GM21447 (cell line): ENCODE results near the gene UCP3.
A peak's percentile ranks its signal among the peaks of the same experiment; 100 is the strongest.

Experiments used
- ATAC-seq: cut with Tn5 transposase; IDR thresholded peaks from one replicate; pipeline ENCODE4 v1.9.1; 2021; ENCODE audit not compliant: unreplicated experiment

The UCP3 gene

DNA sequence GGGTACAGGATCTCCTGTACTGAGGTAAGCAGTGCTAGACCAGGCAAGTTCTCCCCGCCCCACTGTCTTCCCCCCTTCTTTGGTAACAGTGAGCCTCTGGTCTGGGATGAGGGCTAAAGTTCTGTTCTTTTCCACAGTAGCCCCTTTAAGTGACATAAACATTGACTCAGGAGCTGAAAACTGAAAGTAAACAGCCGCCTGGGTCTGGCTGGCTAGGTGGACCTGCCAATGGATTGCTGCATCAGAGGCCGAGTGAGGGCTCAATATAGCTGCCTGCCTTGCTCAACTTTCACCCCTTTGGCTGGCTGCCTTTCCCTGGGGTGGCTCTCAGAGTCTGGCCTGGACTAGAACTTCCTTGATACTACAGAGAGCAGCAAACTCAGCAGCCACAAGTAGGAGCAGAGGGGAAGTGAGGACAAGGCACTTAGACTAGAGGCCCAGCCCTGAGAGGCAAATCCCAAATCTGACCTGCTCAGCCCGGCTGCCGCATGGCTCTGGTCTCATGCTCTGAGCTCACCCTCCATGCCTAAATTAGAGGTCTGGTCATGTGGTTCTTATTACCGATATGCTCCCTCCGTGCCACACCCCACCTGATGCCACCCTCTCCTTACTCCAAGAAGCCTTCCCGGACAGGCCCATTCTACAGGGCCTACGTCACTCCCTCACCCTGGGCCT, 9.6 kb upstream of the UCP3 start:
- ATAC-seq: no peak

DNA sequence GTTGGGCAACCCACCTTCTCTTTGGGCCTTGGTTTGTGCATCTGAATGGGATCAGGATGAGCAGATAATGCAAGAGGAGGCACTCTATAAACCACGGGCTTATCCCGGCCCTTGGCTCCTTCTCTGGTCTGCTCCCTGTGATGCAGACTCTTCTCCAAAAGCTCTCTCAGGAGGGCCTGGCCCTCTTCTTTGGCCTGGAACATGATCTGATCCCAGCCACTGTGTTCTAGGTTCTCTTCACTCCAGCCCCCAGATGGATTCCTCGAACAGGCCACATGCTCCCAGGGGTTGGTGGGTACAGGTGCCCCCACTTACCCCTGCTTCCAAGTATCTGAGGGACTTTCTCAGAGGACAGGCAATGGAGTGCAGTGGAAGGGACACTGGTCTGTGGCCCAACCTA, 8.7 kb upstream of the UCP3 start:
- ATAC-seq: no peak

DNA sequence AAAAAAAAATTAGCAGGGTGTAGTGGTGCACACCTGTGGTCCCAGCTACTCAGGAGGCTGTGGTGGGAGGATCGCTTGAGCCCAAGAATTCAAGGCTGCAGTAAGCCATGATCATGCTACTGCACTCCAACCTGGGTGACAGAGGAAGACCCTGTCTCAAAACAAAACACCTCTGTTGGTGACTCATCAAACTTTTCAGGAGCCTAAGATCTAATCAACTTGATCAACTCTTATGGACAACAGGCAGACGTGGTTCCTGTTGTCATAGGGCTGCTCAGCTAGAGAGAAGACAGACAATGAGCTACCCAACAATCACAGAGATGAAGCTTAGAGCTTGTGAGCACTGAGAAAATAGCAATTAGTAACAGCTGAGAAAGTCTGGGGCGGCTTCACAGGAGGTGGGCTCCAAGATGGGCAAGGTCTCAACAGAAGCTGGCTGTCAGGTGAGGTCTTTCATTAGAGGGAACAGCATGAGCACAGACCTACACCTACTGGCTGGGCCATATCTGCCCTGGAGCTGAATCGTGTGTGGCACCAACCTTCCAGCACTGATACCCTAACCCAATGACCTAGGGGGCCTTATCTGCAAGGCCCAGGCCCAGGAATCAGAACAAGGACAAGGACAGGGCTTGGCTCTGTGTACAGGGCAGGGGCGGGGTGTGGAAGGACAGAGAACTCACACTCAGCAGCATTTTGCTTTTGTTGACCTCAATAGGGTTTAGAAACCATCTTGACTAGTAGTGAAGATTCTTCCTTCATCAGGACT, 7.2 kb upstream of the UCP3 start:
- ATAC-seq: no peak

DNA sequence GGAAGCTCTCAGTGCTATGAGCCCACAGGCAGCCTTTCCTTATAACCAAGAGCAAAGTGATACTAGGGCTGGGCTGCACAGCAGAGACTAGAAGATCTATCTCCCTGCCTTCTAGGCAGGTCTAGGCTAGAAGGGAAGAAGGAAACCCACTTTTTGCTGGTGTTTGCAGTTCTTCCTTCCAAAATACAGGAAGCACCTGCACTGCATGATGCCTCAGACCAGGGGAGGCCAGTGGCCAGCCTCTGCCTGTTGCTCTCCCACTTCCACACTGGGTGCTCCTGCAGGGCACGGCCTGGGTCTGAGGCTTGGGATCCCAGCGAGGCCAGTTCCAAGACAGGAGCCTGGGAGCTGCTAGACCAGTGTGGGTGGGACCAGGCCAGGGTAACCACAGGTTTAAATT, 6.0 kb upstream of the UCP3 start:
- no peak for ATAC-seq

DNA sequence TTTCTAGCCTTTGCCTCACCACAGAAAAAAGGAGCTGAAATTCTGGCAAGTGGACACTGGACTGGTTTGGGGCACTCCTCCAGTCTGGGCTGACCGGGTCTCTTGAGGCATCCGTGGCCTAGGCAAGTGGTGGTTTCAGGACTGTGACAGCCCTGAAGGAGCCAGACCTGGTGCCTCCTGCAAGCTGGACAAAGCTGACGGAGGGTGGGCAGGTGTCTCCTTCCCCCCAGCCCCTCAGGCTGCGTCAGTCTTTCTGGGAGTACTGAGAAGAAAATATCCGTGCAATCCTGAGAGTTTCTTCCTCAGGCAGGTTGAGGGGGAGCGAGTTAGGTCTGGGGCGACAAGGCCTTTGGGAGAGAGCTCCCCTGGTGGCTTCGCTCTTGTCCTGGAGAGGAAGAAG, 4.3 kb upstream of the UCP3 start:
- ATAC-seq: no peak

DNA sequence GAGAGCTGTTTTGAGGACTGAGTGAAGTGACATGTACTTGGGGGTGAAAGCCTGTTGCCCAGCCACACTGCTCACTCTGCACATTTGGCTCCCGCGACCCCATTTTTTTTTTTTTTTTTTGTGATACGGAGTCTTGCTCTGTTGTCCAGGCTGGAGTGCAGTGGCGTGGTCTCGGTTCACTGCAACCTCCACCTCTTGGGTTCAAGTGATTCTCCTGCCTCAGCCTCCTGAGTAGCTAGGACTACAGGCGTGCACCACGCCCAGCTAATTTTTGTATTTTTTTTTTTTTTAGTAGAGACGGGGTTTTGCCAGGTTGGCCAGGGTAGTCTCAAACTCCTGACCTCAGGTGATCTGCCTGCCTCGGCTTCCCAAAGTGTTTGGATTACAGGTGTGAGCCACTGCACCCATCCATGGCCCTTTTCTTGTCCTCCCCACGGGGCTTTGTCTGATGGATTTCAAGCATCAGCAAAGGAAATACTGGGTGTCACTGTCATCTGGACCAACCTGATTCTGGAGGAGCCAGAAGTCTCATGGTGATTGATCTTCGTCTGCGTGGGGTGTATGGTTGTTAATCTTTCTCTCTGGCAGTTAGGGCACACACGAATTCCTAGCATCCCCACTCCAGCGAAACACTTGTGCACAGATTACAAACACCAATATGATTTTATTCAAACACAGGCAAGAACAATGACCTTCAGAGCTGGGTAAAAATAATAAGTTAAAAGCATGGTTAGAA, 3.4 kb upstream of the UCP3 start:
- ATAC-seq: no peak

DNA sequence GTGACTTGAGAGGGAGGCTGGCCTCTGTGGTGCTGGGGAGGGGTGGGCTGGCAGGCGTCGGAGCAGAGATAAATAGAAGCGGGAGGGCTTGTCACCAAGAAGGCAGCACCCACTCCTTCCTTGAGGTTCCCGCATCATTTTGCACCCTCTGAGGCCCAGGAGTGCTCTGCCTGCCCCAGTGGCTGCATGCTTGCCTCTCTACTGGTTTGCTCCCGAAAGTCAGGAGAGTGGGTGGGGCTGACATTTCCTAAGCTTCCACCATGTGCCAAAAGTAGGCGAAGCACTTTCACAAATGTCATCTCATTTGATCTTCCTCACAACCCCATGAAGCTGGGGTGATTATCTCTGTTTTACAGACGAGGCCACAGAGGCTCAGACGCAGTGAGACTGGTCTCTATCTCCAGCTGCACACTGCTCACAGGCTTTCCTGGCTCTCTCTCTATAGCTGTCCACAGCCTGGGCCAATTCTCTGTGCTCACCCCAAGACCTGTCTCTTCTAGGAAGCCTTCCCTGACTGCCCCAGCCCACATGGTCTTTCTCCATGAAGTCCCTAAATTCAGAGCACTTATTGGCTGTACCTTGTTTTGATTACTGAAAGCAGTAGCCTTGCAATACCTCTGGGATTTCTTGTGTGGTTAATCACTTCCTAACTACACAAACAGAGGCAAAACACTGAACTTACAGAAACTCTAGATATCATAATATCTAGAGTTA, 2.6 kb upstream of the UCP3 start:
- peak; percentile 85 for ATAC-seq

DNA sequence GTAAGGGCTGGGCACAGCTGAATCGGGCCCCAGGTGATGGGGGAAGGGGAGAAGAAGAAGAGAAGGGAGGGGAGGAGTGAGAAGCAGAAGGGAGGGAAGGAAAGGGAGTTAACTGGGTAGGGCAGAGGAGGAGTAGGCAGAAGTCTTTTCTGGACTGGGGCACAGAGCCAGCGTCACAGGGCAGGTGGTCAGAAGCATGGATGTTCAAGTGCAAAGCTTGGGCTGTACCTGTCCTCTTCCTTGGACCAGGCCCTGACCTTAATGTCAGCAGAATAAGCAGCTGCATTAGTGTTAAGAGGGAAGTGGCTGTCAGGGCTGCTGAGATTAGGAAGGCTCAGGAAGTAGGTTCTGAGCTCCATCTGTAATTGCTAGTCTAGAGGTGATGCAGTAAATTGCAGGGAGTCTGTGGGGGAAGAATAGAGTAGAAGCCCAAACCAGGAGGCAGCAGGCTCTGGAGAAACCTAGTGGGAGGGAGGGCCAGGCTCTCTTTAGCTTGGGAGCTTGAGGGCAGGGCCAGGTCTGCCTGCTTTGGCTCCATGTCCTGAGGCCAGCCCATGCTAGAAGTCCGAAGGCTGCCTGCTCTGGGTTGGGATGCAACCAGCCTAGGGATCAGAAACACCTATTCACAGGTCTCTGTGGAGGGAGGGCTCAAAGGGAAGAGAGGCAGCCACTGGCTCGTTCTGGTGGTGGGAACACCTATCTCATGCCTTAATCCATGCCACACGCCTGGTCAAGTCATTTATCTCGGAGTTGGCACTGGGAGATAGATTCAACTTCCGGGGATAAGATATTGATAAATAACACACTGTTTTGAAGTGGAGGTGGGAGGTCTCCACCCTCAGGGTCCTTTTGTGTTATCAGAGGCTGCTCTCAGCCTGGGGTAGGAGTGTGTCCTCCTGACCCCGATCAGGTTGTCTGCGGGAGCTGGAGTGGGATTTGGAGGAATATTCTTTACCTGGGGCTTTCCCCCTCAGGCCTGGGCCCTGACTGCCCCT, 1.7 kb upstream of the UCP3 start:
- no peak for ATAC-seq

DNA sequence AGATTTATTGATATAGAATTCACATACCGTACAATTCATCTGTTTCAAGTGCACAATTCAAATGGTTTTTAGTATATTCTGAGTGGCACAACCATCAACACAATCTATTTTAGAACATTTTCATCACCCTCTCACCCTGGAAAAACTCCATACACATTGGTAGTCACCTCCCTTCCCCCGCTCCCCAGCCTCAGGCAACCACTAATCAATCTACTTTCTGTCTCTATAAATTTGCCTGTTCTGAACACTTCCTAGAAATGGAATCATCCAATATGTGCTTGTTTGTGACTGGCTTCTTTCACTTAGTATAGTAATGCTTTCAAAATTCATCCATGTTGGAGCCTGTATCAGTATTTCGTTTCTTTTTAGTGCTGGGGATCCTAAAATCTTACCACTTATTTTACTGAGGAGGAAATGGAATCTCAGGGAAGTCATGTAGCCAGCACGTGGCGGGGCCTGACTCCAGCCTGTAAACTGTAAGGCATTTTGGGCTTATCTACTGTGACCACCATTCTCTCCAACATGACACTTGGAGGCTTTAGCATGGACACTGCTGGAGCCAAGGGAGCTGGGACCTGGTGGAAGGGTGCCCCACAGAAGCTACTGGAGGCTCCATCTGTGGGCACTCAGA, 905 bp upstream of the UCP3 start:
- no peak for ATAC-seq

DNA sequence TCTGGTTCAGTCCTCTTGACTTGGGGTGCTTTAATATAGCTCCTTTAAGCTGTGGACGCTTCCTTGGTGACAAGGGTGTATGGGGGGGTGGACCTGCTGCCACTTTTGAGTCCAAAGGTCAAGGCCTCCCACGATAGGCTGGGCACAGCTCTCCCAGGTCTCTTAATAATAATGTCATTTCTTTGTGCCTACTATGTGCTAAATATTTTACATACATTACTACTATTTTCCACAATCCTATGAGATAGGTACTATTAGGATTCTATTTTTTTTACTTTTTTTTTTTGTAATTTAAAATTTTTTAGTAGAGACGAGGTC, 304 bp upstream of the UCP3 start:
- ATAC-seq: no peak

DNA sequence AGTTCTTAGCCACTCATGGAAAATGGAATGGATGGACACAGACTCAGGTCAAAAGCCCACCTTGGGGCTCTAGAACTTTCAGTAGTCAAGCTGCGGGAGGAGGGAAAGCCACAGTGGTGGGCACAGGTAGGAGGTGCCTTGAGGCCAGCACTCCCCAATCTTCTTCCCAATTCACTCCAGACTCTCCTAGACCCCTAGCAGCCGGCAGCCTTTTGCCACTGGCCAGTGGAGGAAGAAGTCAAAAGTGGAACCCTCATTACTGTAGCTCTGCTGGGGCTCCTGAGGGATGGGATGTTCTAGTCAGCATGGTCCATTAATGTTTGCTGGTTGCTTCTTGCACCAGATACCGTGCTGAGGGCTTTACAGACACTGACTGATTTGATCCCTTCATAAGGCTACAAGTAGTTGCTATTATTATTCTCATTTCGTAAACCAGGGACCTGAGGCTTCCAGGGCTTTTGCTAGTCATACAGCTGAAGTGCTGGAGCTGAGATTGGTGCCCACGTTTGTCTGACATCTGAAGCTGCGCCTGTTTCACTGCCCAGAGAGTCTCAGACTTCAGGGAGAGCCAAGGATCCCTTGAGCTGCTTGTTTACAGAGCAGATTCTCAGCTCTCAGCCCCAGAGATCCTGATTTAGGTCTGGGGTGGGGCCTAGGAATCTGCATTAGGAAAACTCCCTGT, 1.1 kb downstream of the UCP3 start:
- no peak for ATAC-seq

DNA sequence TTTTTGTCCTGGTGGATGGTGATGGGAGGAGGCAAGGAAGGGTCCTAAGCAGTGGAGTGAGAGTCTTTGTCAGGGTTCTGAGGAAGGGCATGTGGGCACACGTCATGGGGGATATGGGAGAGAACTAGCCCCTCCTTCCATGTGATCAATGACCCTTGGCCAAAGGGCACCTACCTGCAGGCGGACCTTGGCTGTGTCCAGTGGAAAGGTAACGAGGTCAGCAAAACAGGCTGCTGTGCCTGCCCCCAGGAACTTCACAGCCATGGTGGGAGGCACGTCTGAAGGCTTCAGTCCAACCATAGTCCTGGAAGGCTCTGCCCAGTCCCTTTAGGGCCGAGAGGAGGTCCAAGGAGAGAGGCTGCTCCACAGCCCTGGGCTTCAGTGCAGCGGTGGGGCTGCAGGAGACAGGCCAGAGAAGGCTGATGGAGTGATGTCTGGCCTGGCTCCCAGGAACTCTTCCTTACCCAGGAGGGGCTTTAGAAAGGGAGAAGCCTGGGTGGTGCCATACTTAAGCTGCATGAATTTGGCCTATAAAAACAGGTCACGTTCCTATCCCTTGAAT, 2.1 kb downstream of the UCP3 start:
- no peak for ATAC-seq

DNA sequence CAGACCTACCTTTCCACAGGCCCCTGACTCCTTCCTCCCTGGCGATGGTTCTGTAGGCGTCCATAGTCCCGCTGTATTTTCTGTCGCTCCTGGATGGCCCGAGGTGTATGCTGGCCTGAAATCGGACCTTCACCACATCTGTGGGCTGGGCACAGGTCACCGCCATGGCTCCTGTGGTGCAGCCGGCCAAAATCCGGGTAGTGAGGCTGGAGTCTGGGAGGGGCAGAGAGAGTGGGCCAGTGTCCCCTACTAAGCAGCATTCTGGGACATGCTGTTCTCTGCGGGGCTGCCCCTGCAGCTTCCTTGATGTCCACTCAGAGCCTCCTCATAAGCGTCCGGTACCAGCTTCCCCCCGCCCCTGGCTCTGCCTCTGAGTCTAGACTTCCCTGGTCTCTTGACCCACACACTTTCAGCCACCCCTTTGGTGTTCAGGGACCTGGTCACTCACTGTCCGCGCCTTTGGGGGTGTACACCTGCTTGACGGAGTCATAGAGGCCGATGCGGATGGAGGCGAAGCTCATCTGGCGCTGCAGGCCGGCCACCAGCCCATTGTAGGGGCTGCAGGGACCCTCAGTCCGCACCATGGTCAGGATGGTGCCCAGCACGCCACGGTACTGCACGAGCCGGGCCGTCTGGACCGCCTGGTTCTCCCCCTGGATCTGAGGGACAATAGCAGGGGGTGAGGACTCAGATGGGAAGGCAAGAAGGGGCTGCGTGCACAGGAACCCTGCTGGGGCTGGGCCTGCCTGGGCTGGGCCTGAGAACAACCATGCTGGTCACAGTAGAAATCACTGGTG, 3.0 kb downstream of the UCP3 start:
- ATAC-seq: no peak

DNA sequence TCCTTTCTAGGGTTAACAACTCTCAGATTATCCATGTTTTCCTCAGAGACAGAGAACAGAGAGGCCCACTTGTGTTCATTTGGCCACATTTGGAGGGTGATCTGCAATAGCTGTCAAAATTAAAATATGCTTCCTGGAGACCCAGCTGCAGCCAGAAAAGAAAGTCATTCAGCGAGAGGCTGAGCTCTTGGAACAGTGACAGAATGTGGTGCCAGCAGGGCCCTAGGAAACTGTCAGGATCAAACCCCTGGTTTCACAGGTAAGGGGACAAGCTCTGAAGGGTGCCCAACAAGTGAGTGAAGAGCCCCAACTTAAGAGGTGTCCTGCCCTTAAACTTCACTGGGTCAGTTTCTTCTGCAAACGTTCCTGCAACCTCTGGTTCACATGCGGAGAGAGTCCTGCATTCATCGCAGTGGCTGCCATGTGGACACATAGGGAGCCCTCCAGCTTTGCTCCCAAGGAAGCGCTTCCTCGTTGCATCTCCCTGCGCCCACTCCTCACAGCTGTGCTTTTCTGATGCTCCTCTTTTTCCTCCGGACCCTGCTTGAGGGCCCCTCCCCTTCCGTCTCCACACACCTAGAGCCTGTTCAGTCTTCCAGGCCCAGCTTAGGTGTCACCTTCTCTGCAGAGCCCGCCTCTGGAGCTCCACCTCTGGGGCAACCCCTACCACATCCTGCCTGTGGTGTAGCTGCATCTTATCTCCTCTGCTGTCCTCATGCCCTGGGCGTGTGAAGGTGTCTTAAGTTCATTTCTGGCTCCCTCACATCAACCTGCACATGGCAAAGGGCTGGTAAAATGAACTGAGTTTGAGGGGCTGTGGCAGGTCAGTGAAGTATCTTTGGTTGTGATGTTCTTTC, 3.9 kb downstream of the UCP3 start:
- no peak for ATAC-seq

DNA sequence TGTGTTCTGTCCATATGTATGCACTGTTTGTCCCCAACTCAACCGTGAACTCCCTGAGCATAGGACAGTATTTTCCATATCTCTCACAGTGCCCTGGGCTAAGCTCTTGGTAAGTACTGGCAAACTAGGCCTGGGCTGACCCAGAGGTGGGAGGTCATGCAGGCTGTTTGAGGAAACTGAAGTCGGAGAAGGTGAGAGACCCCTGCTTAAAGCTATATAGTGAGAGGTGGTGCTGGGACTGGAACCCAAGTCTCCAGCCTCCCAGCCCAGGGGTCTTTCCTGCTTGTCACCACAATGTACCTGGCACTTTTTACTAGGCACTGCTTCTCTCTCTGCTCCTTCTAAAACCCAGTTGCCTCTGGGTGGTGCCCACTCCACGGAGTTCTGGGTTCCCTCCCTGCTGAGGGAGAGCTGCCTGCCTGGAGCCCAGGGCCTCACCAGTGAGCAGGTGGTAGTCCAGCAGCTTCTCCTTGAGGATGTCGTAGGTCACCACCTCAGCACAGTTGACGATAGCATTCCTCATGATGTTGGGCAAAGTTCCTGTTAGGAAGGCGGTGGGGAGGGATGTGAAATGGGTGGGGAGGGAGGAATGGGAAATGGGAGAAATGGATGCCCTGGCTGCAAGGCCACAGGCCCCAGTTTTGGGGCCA, 4.7 kb downstream of the UCP3 start:
- no peak for ATAC-seq

DNA sequence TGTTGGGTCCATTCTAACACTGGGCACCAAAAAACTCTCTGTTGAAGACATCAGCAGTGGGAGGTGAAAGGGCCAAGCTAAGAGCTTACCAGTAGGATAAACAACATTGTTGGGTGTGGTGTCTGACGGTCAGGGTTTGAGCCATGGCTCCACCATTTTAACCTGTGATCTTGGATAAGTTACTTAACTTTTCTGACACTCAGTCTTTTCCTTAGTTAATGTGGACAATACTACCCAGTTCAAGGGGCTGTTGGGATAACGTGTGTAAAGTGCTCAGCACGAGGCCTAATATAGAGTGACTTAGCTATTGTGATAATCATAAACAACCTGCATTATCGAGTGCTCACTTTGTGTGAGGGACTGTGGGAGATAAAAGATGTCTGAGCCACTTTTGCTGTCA, 6.1 kb downstream of the UCP3 start:
- ATAC-seq: no peak

DNA sequence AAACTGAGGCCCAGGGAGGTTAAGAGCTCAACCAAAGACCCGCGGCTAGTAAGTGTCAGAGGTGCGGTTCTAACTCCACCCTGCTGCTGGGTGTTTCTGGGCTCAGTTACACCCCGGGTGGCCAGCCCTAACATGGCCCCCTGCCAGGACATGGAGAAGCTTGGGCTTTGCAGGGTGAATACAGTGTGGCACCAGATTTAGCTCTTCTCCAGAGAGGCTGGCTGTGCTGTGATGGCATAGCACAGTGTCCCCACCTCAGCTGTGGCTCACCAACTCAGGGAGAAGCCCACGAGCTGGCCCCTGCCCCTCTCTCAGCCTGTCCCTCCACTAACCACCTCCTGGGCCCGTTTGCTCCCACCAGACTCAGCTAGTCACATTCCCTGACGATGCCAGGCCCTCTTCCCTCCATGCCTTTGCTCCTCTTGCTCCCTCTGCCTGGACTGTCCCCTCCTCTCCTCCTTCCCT, 7.0 kb downstream of the UCP3 start:
- no peak for ATAC-seq
